Smooth muscle cell (in vitro differentiated cells): Measurements from ENCODE around the gene NIPA2. TPM values are rescaled to one million over a fixed set of nuclear protein-coding genes. Genes with fewer than 3 reads are reported as not detected.

Experiments used
- DNase-seq: peaks from one replicate; lab custom pipeline; 2025; ENCODE audit not compliant: unreplicated experiment; lab: John Stamatoyannopoulos, UW
- H2AFZ ChIP-seq: fragments of 200-600 bp; sonication (generic); 2 replicates; pipeline ENCODE4 v1.6.0; 2016; ENCODE audit warnings: antibody characterized with exemption, low read depth, mild to moderate bottlenecking
- H3F3A ChIP-seq: fragments of 200-600 bp; sonication (generic); 2 replicates; pipeline ENCODE4 v1.6.0; 2017; ENCODE audit warnings: antibody characterized with exemption, low read depth
- H3K27ac ChIP-seq: fragments of 200-600 bp; sonication (generic); 2 replicates; pipeline ENCODE4 v1.5.1; 2016; ENCODE audit warnings: low read depth, mild to moderate bottlenecking
- H3K27me3 ChIP-seq: fragments of 200-600 bp; sonication (generic); 2 replicates; pipeline ENCODE4 v1.6.1; 2016; ENCODE audit warnings: low read depth, mild to moderate bottlenecking
- H3K36me3 ChIP-seq: fragments of 200-600 bp; sonication (generic); 2 replicates; pipeline ENCODE4 v1.5.1; 2016; ENCODE audit warnings: low read depth
- H3K4me1 ChIP-seq: fragments of 200-600 bp; sonication (generic); 2 replicates; pipeline ENCODE4 v1.5.1; 2016; ENCODE audit warnings: low read depth
- H3K4me2 ChIP-seq: fragments of 200-600 bp; sonication (generic); 2 replicates; pipeline ENCODE4 v1.6.0; 2016; ENCODE audit warnings: mild to moderate bottlenecking
- H3K4me3 ChIP-seq: fragments of 200-600 bp; sonication (generic); 2 replicates; pipeline ENCODE4 v1.5.1; 2016; ENCODE audit warnings: mild to moderate bottlenecking
- H3K79me2 ChIP-seq: fragments of 200-600 bp; sonication (generic); 2 replicates; pipeline ENCODE4 v1.6.0; 2016; ENCODE audit warnings: low read depth, mild to moderate bottlenecking
- H3K9ac ChIP-seq: fragments of 200-600 bp; sonication (generic); 2 replicates; pipeline ENCODE4 v1.6.0; 2016; ENCODE audit warnings: low read depth
- H3K9me3 ChIP-seq: fragments of 200-600 bp; sonication (generic); replicated peaks from 2 replicates; pipeline ENCODE4 v1.5.1; 2016; ENCODE audit warnings: low read depth
- H4K20me1 ChIP-seq: fragments of 200-600 bp; sonication (generic); 2 replicates; pipeline ENCODE4 v1.6.0; 2016; ENCODE audit warnings: low read depth
- WGBS: methylation state at CpG from one replicate; pipeline ENCODE4 v1.1.7; 2016; ENCODE audit warnings: low lambda C conversion rate; 5-methylcytosine and 5-hydroxymethylcytosine counted together
- polyA plus RNA-seq: library from polyadenylated mRNA; unstranded; fragments of >200 nt; fragmentation: Nextera tagmentation; extraction: Ambion mirVana; gene quantifications from 2 replicates; pipeline ENCODE4 v1.2.1, GENCODE V29; 2016
- total RNA-seq: library from RNA; depleted of rRNA; stranded (reverse); fragments of >200 nt; gene quantifications from 2 replicates; pipeline ENCODE4 v1.2.3, GENCODE V29; 2014
- TF ChIP-seq, protein P1 (sequence below): fragments of 200-600 bp; sonication (generic); IDR thresholded peaks from 2 replicates; pipeline ENCODE4 v1.5.1; 2017; ENCODE audit warnings: borderline replicate concordance, mild to moderate bottlenecking, antibody characterized with exemption; ENCODE audit not compliant: insufficient read depth, poor library complexity, severe bottlenecking

NIPA2 gene
- total and polyA plus RNA-seq, 2 experiments from 2014 or later = 44.7 to 70.5 TPM

DNA sequence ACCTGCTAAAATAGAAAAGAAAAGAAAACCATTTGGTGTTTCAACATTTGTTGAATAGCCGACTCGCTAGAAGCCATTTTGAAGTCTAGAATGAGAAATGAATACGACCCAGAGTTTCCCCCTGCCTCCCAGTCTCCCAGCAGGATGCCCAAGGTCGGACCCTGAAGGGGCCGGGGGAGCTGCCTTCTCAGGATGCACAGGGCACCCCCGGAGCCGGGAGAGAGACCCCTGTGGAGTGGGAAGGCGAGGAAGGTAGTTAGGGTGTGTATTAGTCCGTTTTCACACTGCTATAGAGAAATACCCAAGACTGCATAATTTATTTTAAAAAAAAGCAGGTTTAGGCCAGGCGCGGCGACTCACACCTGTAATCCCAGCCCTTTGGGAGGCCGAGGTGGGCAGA, 44.7 kb downstream of the NIPA2 start:
- DNase-seq = no peak
- WGBS = 98% methylated on average over 13 of the region's 13 CpGs
- no peak overlapping the region for H3K4me2 ChIP-seq
- peaks cover 6% of the 10 kb centered on the region for H3F3A ChIP-seq
- no peaks in the 10 kb centered on the region for H3K79me2 ChIP-seq
- H3K27me3 ChIP-seq = no peaks in the 10 kb centered on the region
- H4K20me1 ChIP-seq = peaks cover 15% of the 10 kb centered on the region
- no peak overlapping the region for H3K4me3 ChIP-seq
- TF ChIP-seq, protein P1, sequence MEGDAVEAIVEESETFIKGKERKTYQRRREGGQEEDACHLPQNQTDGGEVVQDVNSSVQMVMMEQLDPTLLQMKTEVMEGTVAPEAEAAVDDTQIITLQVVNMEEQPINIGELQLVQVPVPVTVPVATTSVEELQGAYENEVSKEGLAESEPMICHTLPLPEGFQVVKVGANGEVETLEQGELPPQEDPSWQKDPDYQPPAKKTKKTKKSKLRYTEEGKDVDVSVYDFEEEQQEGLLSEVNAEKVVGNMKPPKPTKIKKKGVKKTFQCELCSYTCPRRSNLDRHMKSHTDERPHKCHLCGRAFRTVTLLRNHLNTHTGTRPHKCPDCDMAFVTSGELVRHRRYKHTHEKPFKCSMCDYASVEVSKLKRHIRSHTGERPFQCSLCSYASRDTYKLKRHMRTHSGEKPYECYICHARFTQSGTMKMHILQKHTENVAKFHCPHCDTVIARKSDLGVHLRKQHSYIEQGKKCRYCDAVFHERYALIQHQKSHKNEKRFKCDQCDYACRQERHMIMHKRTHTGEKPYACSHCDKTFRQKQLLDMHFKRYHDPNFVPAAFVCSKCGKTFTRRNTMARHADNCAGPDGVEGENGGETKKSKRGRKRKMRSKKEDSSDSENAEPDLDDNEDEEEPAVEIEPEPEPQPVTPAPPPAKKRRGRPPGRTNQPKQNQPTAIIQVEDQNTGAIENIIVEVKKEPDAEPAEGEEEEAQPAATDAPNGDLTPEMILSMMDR = no peak
- H3K4me1 ChIP-seq = no peaks in the 10 kb centered on the region
- H3K9me3 ChIP-seq = no peaks in the 10 kb centered on the region
- no peak overlapping the region for H2AFZ ChIP-seq
- H3K27ac ChIP-seq = no peak overlapping the region
- H3K36me3 ChIP-seq = peaks cover 7% of the 10 kb centered on the region
- H3K9ac ChIP-seq = no peak overlapping the region

DNA sequence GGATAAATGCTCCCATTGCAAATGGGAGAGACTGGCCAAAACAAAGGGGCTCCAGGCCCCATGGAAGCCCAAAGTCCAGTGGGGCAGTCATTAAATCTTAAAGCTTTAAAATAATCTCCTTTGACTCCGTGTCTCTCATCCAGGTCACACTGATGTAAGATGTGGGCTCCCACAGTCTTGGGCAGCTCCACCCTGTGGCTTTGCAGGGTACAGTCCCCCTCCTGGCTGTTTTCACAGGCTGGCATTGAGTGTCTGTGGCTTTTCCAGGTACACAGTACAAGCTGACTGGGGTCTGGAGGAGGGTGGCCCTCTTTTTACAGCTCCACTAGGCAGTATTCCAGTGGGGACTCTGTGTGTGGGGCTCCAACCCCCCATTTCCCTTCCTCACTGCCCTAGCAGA, 45.9 kb downstream of the NIPA2 start:
- Histone ChIP-seq H3K27ac (no peak overlapping the region), H3K4me1 (no peaks in the 10 kb centered on the region), H3F3A (peaks cover 13% of the 10 kb centered on the region), H4K20me1 (peaks cover 12% of the 10 kb centered on the region), H3K4me3 (no peak overlapping the region), H3K36me3 (peaks cover 7% of the 10 kb centered on the region), H3K4me2 (no peak overlapping the region), H3K79me2 (no peaks in the 10 kb centered on the region), H3K9ac (no peak overlapping the region), H2AFZ (no peak overlapping the region), H3K9me3 (no peaks in the 10 kb centered on the region), H3K27me3 (no peaks in the 10 kb centered on the region)
- TF ChIP-seq, protein P1 = no peak
- 87% methylated on average over 1 of the region's 1 CpG for WGBS
- DNase-seq = no peak

DNA sequence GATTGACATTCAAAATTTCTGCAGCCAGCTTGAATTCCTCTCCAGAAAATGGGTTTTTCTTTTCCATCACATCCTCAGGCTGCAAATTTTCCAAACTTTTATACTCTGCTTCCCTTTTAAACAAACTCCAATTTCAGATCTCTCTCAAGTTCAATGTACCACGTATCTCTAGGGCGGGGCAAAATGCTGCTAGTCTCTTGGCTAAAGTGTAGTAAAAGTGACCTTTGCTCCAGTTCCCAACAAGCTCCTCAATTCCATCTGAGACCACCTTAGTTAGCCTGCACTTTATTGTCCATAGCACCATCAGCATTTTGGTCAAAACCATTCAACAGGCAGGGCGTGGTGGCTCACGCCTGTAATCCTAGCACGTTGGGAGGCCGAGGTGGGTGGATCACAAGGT, 46.7 kb downstream of the NIPA2 start:
- 97% methylated on average over 6 of the region's 6 CpGs for WGBS
- Histone ChIP-seq H3K4me3 (no peak overlapping the region), H3K9ac (no peak overlapping the region), H3K4me1 (no peaks in the 10 kb centered on the region), H2AFZ (no peak overlapping the region), H3K79me2 (no peaks in the 10 kb centered on the region), H3K36me3 (peaks cover 7% of the 10 kb centered on the region), H3K9me3 (no peaks in the 10 kb centered on the region), H3K27ac (no peak overlapping the region), H3K27me3 (no peaks in the 10 kb centered on the region), H3F3A (peaks cover 13% of the 10 kb centered on the region), H3K4me2 (no peak overlapping the region), H4K20me1 (peaks cover 12% of the 10 kb centered on the region)
- no peak for DNase-seq
- TF ChIP-seq, protein P1 = no peak

DNA sequence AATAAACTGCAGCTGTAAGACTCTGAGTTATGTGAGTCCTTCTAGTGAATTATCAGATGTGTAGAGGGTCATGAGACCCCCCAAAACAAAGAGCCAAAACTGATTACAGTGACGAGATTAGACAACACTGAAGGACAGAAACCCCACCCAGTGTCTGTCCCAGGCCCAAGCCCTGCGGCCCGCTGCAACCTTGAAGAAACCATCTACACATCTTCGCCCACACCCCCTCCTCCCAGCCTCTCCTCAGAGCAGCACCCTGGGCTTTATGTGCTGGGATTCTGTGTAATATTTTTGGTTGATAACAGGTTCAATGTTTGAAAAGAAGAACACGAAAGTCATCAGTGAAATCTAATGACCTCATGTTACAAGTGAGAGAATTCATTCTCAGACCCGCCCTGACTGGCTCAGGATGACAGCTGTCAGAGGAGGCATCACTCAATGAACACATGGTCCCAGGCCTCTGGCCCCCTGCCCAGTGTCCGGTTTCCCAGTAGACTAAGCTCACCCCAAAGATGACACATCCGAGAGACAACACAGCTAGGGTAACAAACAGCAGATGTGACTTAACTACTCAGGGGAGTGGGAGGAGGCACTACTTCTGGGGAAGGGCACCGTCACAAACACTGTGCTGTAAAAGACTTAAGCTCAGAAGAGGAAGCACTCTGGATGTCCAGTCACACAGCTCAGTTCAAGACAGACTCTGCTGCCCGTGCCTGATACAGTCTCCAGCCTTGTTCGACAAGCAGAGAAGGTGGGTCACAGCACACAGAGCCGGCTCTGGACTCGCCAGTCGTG, 48.9 kb downstream of the NIPA2 start:
- H3K4me3 ChIP-seq = no peak overlapping the region
- DNase-seq = no peak
- no peaks in the 10 kb centered on the region for H3K27me3 ChIP-seq
- no peaks in the 10 kb centered on the region for H3K9me3 ChIP-seq
- H3K9ac ChIP-seq = peak overlapping the region; percentile 78
- peak overlapping the region; percentile 95 for H3K27ac ChIP-seq
- TF ChIP-seq, protein P1 = no peak
- no peak overlapping the region for H2AFZ ChIP-seq
- H3K79me2 ChIP-seq = no peaks in the 10 kb centered on the region
- WGBS = 52% methylated on average over 14 of the region's 14 CpGs
- peak overlapping the region; percentile 7 for H3K4me2 ChIP-seq
- no peaks in the 10 kb centered on the region for H3K4me1 ChIP-seq
- H4K20me1 ChIP-seq = peaks cover 12% of the 10 kb centered on the region
- H3K36me3 ChIP-seq = peaks cover 6% of the 10 kb centered on the region
- peaks cover 13% of the 10 kb centered on the region for H3F3A ChIP-seq
